HL-60 (cell line): Measurements from ENCODE around the gene FOXJ3.

Experiments
- POLR2AphosphoS5 ChIP-seq: IDR thresholded peaks from 2 replicates; pipeline ENCODE4 v1.6.1; 2012; ENCODE audit warnings: low read depth
- TF ChIP-seq, protein P1 (sequence below): IDR thresholded peaks from one replicate; pipeline ENCODE4 v1.5.1; 2011; ENCODE audit warnings: low read length, control low read depth, inconsistent platforms; ENCODE audit not compliant: insufficient read depth

DNA sequence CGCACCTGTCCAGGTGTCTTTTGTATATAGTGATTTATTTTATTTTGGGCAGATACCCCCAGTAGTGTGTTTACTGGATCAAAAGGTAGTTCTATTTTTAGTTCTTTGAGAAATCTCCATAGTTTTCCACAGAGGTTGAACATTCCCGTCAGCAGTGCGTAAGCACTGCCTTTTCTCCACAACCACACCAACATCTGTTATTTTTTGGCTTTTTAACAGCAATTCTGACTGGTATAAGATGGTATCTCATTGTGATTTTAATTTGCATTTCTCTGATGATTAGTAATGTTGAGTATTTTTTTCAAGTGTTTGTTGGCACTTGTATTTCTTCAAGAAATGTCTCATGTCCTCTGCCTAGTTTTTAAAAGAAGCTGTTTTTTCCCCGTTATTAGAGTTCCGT, 39.2 kb downstream of the FOXJ3 start:
- TF ChIP-seq, protein P1, sequence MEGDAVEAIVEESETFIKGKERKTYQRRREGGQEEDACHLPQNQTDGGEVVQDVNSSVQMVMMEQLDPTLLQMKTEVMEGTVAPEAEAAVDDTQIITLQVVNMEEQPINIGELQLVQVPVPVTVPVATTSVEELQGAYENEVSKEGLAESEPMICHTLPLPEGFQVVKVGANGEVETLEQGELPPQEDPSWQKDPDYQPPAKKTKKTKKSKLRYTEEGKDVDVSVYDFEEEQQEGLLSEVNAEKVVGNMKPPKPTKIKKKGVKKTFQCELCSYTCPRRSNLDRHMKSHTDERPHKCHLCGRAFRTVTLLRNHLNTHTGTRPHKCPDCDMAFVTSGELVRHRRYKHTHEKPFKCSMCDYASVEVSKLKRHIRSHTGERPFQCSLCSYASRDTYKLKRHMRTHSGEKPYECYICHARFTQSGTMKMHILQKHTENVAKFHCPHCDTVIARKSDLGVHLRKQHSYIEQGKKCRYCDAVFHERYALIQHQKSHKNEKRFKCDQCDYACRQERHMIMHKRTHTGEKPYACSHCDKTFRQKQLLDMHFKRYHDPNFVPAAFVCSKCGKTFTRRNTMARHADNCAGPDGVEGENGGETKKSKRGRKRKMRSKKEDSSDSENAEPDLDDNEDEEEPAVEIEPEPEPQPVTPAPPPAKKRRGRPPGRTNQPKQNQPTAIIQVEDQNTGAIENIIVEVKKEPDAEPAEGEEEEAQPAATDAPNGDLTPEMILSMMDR: no peak
- no peak for TF ChIP-seq POLR2AphosphoS5
